SKM-1 (cell line): ENCODE measurements around the gene ZNF322.

Experiments
- DNase-seq: peaks from one replicate; lab custom pipeline; 2025; ENCODE audit not compliant: unreplicated experiment; lab: John Stamatoyannopoulos, UW

Gene ZNF322

GRCh38 chr6:26613689-26614683, 45.6 kb downstream of the ZNF322 start:
- DNase-seq: no peak

- no peak for DNase-seq
These were observed 46.3 kb downstream of the ZNF322 start for GRCh38 chr6:26613201-26613600.

GRCh38 chr6:26611599-26611998, 47.9 kb downstream of the ZNF322 start:
- DNase-seq: no peak

GRCh38 chr6:26609463-26609862, 50.1 kb downstream of the ZNF322 start:
- DNase-seq: no peak

GRCh38 chr6:26607434-26608230, 51.9 kb downstream of the ZNF322 start:
- peak; percentile 44 for DNase-seq

GRCh38 chr6:26604797-26605196, 54.7 kb downstream of the ZNF322 start:
- no peak for DNase-seq

- no peak for DNase-seq
These were observed 55.5 kb downstream of the ZNF322 start for GRCh38 chr6:26604026-26604425.

GRCh38 chr6:26602262-26602661, 57.3 kb downstream of the ZNF322 start:
- no peak for DNase-seq

- DNase-seq: no peak
These were observed 58.8 kb downstream of the ZNF322 start for GRCh38 chr6:26600759-26601158.

- DNase-seq: no peak
These were observed 60.0 kb downstream of the ZNF322 start for GRCh38 chr6:26599591-26599990.

- no peak for DNase-seq
These were observed 60.4 kb downstream of the ZNF322 start for GRCh38 chr6:26599134-26599533.

GRCh38 chr6:26598267-26598666, 61.3 kb downstream of the ZNF322 start:
- DNase-seq: no peak

- no peak for DNase-seq
These were observed 61.7 kb downstream of the ZNF322 start for GRCh38 chr6:26597821-26598220.

- no peak for DNase-seq
These were observed 62.2 kb downstream of the ZNF322 start for GRCh38 chr6:26597389-26597766.

- DNase-seq: peak; percentile 96
These were observed 62.8 kb downstream of the ZNF322 start, which contains the start of gene ABT1 for GRCh38 chr6:26596579-26597388. ABT1 (plus strand) TSS chr6:26596953; CDS start chr6:26596983, 30 bp downstream.

- DNase-seq: peak; percentile 64
These were observed 63.8 kb downstream of the ZNF322 start for GRCh38 chr6:26595669-26596269.

- no peak for DNase-seq
These were observed 64.6 kb downstream of the ZNF322 start for GRCh38 chr6:26594730-26595632.

GRCh38 chr6:26594131-26594498, 65.4 kb downstream of the ZNF322 start:
- DNase-seq: no peak

- DNase-seq: no peak
These were observed 66.0 kb downstream of the ZNF322 start for GRCh38 chr6:26593278-26594130.
